ENCODE results near the gene CDKN2A. TPM values are rescaled to one million over a fixed set of nuclear protein-coding genes. Genes with fewer than 3 reads are reported as not detected.
A peak's percentile ranks its signal among the peaks of the same experiment; 100 is the strongest.

CDKN2A gene
- polyA plus RNA-seq, 6 donors from 2014 or later, result 1.3 to 5.6 (median 4.6) TPM

DNA sequence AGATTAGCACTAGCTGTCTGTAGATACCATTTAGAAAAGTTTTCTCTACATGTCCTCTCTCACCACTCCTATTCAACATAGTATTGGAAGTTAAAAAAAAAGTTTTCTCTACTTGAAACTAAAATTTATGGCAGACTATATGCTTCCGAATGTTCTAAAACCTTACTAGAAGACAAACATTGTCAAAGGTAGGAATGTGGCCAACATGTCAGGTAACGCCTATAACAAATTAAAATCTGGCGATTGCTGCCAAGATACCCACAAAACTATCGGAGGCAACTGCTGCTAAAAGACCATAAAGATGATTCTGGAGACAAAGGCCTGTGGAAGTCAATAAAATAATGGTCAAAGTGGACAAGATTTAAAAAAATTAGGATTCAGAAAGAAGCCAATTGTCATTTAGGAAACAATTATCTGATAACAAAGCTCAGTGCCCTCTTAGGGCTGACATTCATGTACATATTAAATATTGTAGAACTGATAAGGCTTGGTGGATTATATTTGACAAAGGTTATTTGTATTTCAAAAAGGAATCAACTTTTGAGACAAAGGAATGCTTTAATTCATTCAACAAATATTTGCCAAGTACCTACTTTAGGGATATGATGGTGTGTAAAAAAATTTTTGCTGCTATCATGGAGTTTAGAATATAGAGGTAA is 52.7 kb downstream of the CDKN2A start:
- H3K4me3 Mint-ChIP-seq, result no peak overlapping the region
- ATAC-seq (ENCODE audit: low read depth in 2 of 2) (no peak), DNase-seq (no peak)
- H3K27ac Mint-ChIP-seq, result no peak overlapping the region
- no peaks in the 10 kb centered on the region for H3K36me3 Mint-ChIP-seq
- H3K9me3 Mint-ChIP-seq, result no peaks in the 10 kb centered on the region
- peaks cover 17 to 30% (median 29%) of the 10 kb centered on the region in 3 donors for H3K27me3 Mint-ChIP-seq
- no peaks in the 10 kb centered on the region for H3K4me1 Mint-ChIP-seq

DNA sequence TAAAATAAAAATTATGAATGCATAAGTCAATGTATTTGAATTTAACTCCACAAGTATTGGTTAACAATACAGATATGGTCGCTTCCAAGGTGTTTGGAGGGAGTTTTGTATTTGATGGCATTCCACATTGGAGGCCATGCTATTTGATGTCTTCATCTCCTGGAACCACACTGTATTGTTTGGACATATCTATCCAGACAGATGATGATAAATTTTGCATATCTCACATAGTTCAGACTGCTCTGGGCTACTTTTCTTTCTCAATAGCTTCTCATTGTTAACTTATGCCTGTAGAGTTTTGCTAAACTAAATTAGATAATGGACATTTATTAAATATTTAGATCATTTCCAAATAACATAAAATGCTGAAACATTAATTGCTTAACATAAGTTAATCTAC is 58.0 kb downstream of the CDKN2A start:
- H3K27ac Mint-ChIP-seq, result no peak overlapping the region
- no peaks in the 10 kb centered on the region for H3K27me3 Mint-ChIP-seq
- H3K4me1 Mint-ChIP-seq, result no peaks in the 10 kb centered on the region
- H3K4me3 Mint-ChIP-seq, result no peak overlapping the region
- H3K9me3 Mint-ChIP-seq, result no peaks in the 10 kb centered on the region
- no peaks in the 10 kb centered on the region for H3K36me3 Mint-ChIP-seq
- ATAC-seq (ENCODE audit: low read depth in 2 of 2) (no peak), DNase-seq (no peak)

DNA sequence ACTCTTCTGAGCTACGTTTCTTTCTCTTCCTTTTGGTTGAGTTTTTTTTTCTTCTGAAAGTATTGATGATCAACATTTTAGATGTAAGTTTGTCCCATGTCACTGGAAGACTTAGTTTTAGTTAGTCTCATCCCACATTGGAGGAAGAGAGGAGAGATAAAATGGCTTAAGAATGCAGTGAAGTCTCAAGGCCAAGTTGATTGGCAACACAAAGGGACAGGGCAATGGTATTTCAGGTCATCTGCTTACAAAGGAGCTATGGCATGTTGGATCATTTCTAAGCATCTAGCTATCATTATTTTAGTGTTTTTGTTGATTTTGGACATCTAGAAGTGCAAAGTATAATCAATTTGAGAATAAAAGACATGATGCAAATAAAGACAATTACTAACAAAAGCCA is 58.6 kb downstream of the CDKN2A start:
- Mint-ChIP-seq H3K4me3 (no peak overlapping the region), H3K36me3 (no peaks in the 10 kb centered on the region), H3K4me1 (no peaks in the 10 kb centered on the region), H3K27ac (no peak overlapping the region), H3K27me3 (no peaks in the 10 kb centered on the region), H3K9me3 (no peaks in the 10 kb centered on the region)
- ATAC-seq (ENCODE audit: low read depth in 2 of 2) (no peak), DNase-seq (no peak)

DNA sequence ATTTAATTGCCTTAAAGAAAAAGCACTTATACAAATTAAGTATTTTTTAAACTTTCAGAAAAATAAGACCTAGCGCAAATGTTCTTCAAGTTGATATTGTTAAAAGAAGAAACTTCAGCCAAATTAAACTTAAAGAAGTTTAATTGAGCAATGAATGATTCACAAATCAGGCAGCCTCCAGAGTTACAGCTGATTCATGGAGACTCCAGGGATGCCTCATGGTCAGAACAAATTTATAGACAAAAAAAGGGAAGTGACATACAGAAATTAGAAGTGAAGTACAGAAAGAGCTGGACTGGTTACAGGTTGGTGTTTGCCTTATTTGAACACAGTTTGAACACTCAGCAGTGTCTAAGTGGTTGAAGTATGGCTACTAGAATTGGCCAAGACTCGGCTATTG is 60.3 kb downstream of the CDKN2A start:
- no peaks in the 10 kb centered on the region for H3K27me3 Mint-ChIP-seq
- H3K27ac Mint-ChIP-seq, result peak overlapping the region in 1 of 6 donors; percentile 7
- H3K4me3 Mint-ChIP-seq, result no peak overlapping the region
- H3K9me3 Mint-ChIP-seq, result peaks cover 0 to 3% (median 0%) of the 10 kb centered on the region in 7 donors
- no peaks in the 10 kb centered on the region for H3K36me3 Mint-ChIP-seq
- ATAC-seq (ENCODE audit: low read depth in 2 of 2) (no peak), DNase-seq (no peak)
- no peaks in the 10 kb centered on the region for H3K4me1 Mint-ChIP-seq

DNA sequence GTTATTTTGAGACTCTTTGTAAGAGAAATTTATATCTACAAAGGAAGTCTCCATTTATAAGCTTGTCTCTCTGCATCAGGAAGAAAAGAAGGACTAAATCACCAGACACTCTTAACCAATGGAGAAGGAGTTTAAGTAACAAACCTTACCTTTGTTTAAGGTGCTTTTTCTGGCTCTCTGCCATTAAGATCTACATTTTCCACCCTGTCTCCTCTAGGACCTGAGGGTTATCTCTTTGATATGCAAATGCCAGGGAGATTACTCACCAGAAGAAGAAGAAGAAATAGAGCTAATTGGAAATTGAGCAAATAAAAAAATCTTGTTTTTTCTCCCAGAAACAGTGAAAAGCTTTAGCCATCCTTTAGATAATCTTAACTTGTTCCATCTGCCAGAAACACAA is 60.9 kb downstream of the CDKN2A start:
- no peak overlapping the region for H3K4me3 Mint-ChIP-seq
- ATAC-seq (ENCODE audit: low read depth in 2 of 2), result no peak
- H3K36me3 Mint-ChIP-seq, result no peaks in the 10 kb centered on the region
- no peaks in the 10 kb centered on the region for H3K4me1 Mint-ChIP-seq
- H3K9me3 Mint-ChIP-seq, result peaks cover 0 to 3% (median 0%) of the 10 kb centered on the region in 7 donors
- H3K27ac Mint-ChIP-seq, result no peak overlapping the region
- no peaks in the 10 kb centered on the region for H3K27me3 Mint-ChIP-seq
- DNase-seq, result no peak

DNA sequence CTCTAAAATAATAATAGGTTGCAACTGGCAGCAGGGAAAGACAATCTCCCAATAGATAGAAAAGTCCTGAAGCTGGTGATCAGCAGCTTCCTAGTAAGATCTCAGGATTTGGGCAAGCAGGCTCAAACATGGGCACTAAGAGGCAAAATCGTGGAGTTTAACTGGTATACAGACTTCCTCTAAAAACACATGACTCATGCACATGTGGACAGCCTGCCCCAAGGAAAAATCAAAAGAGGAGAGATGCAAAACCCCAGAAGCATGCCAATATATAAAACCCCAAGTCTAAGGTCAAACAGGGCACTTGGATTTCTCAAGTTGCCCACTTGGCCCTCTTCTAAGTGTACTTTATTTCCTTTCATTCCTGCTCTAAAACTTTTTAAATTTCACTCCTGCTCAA is 62.8 kb downstream of the CDKN2A start:
- H3K27me3 Mint-ChIP-seq, result no peaks in the 10 kb centered on the region
- no peaks in the 10 kb centered on the region for H3K36me3 Mint-ChIP-seq
- H3K4me1 Mint-ChIP-seq, result no peaks in the 10 kb centered on the region
- peaks cover 0 to 3% (median 0%) of the 10 kb centered on the region in 7 donors for H3K9me3 Mint-ChIP-seq
- peak overlapping the region in 1 of 6 donors; percentile 18 for H3K27ac Mint-ChIP-seq
- ATAC-seq (ENCODE audit: low read depth in 2 of 2) (no peak), DNase-seq (no peak)
- H3K4me3 Mint-ChIP-seq, result no peak overlapping the region

DNA sequence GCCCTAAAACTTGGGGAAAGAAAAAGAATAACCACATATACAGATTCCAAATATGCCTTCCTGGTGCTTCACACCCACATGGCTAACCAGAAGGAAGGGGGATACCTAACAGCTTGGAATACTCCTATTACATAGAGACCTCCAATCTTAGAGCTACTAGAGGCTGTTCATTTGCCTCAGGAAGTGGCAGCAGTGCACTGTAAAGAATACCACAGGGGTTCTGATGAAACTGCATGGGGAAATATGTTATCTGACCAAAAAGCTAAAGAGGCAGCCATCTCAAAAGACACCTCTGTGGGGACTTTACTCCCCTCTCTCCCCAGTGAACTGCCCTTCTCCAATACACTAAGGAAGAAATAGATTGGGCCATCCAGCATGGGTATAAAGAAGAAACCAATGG is 66.4 kb downstream of the CDKN2A start:
- H3K27ac Mint-ChIP-seq, result peak overlapping the region in 1 of 6 donors; percentile 36
- H3K27me3 Mint-ChIP-seq, result no peaks in the 10 kb centered on the region
- H3K36me3 Mint-ChIP-seq, result no peaks in the 10 kb centered on the region
- H3K4me3 Mint-ChIP-seq, result no peak overlapping the region
- H3K9me3 Mint-ChIP-seq, result peaks cover 0 to 3% (median 0%) of the 10 kb centered on the region in 7 donors
- ATAC-seq (ENCODE audit: low read depth in 2 of 2) (no peak), DNase-seq (no peak)
- H3K4me1 Mint-ChIP-seq, result peaks cover 0 to 3% (median 0%) of the 10 kb centered on the region in 3 donors

DNA sequence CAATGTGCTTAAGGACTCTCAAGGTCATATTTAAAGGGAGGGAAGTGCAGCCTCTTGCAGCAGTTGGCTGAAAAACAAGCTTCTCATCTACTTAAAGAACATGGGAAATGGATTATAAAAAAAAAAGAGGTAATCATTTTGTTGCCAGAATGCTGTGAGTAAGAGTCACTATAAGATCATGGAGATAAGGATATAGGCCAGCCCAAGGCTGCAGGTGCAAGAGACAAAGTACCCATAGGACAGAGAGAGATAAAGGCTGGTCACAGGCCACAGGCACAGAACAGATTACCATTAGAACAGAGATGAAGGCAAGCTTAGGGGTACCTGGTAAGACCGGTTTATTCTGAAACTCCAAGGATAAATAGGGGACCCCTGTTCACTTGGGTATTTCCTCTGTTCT is 70.5 kb downstream of the CDKN2A start:
- peaks cover 10 to 17% (median 12%) of the 10 kb centered on the region in 3 donors for H3K4me1 Mint-ChIP-seq
- DNase-seq, result no peak
- no peaks in the 10 kb centered on the region for H3K27me3 Mint-ChIP-seq
- H3K4me3 Mint-ChIP-seq, result no peak overlapping the region
- ATAC-seq (ENCODE audit: low read depth in 2 of 2), result no peak
- H3K27ac Mint-ChIP-seq, result peak overlapping the region in 1 of 6 donors; percentile 37
- peaks cover 0 to under 1% of the 10 kb centered on the region in 2 donors for H3K36me3 Mint-ChIP-seq
- H3K9me3 Mint-ChIP-seq, result peaks cover 0 to 4% (median 2%) of the 10 kb centered on the region in 7 donors

DNA sequence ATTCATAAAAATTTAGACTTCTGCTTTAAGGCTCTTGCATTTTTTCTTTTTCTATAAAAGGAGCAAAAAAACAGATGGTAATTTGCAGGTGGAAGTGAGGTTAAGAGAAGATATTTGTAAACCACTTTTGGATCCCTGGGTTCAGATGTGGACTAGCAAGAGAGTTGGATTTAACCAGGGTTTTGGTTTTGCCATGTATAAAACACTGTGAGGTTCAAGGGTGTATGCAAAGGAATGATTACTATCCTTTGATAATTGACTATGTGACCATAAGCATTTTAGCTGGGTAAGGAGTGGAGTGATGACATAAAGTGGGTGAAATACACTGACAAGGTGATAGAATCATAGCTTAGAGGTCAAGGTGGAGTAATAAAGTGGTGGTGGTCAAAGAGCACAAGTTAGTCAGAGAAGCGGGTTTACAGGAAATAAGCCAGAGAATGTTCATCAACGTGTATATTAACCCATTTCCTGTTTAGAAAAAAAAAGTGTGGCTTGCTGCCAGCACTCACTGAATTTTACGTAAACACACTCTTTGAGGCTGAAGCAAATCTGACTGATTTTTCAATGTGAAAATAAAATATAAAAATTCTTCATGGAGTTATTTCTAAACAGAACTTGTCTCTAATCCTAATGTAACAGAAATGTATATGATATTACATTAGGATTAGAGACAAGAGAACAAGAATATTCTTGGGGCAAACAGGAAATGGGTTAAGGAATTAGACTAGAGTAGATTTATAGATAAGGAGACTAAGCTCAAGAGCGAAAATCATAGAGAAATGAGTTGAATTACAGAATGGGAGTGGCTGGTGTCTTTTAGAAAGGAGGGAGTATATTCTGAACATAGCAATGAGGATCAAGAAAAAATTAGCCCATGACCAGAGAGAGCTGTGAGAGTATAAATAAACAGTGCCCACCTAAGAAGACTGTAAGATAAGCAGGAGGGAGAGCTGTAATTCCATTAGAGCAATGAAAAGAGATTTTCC is 74.5 kb downstream of the CDKN2A start:
- ATAC-seq (ENCODE audit: low read depth in 2 of 2), result peak in 1 of 2 donors; percentile 43
- Mint-ChIP-seq H3K27me3 (no peaks in the 10 kb centered on the region), H3K4me3 (peak overlapping the region in 2 of 8 donors; percentile 0 to 22), H3K27ac (peak overlapping the region in 3 of 6 donors; percentile 33 to 78 (median 73)), H3K4me1 (peaks cover 13 to 17% (median 14%) of the 10 kb centered on the region in 3 donors), H3K36me3 (peaks cover 0 to 4% of the 10 kb centered on the region in 2 donors), H3K9me3 (peaks cover 8 to 30% (median 12%) of the 10 kb centered on the region in 7 donors)
- DNase-seq, result no peak

Other genes starting within 250 kb of the CDKN2A start
- 10 to 100 TPM; 12.1 to 24.3 (median 18.1) TPM for gene MTAP, start 191.8 kb downstream of the CDKN2A start, polyA plus RNA-seq (ENCODE audit: low read depth in 6 of 6)
- gene CDKN2B-AS1, start 399 bp upstream of the CDKN2A start, polyA plus RNA-seq (ENCODE audit: low read depth in 6 of 6), result 1 to 10 TPM in 1 of 6 donors, under 1 TPM in 3, not detected in 2; 0.48 to 1.2 (median 0.76) TPM
- gene CDKN2B, start 14.9 kb upstream of the CDKN2A start, polyA plus RNA-seq (ENCODE audit: low read depth in 6 of 6), result under 1 TPM in 5 of 6 donors, not detected in 1; 0.25 to 0.90 (median 0.43) TPM

Measured in naive B cell (primary cell).